Measurements from ENCODE around the gene LILRA6. TPM values are rescaled to one million over a fixed set of nuclear protein-coding genes. Genes with fewer than 3 reads are reported as not detected.
"Not testable (repeated sequence)": the region's sequence is repeated elsewhere in the genome, so short reads cannot be mapped to it uniquely, and the experiment has no call there.

Gene LILRA6
- total and polyA plus RNA-seq, 2 of the 8 experiments (the other 6 are each of a cell fraction or from before 2014, with no cell fraction given): not detected

DNA sequence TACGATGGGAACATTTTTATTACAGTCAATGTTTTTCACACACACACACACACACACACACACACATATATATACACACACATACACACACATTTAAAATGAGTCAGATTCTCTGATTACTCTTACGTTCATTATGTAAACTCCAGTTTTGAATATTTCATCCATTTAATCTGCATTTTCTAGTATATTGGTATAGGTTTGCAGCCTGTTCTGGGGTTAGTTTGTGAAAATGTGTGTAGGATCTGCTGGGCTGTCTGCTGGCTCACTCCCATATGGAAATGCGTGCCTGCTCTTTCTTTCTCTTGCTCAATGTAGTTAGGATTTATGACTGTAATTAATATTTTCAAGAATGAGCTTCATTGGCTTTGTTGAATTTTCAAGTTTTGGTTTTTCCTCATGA lies 31.2 kb upstream of the LILRA6 start (continued):
- no peak for TF ChIP-seq SIN3A (conservative IDR thresholded peaks at IDR 0.05 in 1 of 2, IDR thresholded peaks at IDR 0.05 in 1 of 2; ENCODE audit: low read depth in 1 of 2, low read length in 2 of 2)
- no peak for TF ChIP-seq CHD2 (IDR thresholded peaks at IDR 0.05; ENCODE audit: low read length)
- TF ChIP-seq SRF (IDR thresholded peaks at IDR 0.05; ENCODE audit: low read depth, low read length): no peak
- TF ChIP-seq TCF12 (IDR thresholded peaks at IDR 0.05; ENCODE audit: low read depth, low read length): no peak
- no peak for TF ChIP-seq TAF7 (optimal IDR thresholded peaks at IDR 0.05; ENCODE audit: borderline replicate concordance, low read depth, low read length)

DNA sequence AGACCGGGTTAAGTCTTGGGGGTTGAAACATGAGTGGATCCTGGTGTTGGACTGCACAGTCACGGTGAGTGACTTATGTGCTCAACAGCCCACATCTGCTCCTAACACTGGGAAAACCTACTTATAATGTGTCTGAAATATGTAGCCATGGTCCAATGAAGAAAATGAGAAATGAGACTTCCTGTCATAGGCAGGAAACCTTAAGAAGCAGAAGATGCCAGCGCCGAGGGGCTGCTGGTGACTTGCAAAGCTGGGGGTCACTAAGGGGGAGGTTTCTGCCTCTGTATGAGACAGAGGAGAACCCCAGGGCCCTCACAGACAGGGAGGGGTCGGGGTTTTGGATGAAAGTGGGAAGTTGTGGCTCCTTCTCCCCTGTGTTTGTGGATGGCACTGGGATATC lies 29.6 kb upstream of the LILRA6 start:
- H4K20me1 ChIP-seq (replicated peaks in 1 of 2; ENCODE audit: control insufficient read depth in 1 of 2, insufficient read depth in 2 of 2, low read length in 2 of 2); H3K56ac ChIP-seq (replicated peaks; ENCODE audit: insufficient read length, low read depth, low read length); H3K27me3 ChIP-seq (replicated peaks in 1 of 4; ENCODE audit: control insufficient read depth in 3 of 4, extremely low read depth in 1 of 4, insufficient read depth in 3 of 4, low read length in 3 of 4); H4K5ac ChIP-seq (ENCODE audit: insufficient read length, low read depth, low read length); H3K4me1 ChIP-seq (replicated peaks in 1 of 4; ENCODE audit: control insufficient read depth in 3 of 4, insufficient read depth in 4 of 4, low read length in 3 of 4); H2BK120ac ChIP-seq (replicated peaks; ENCODE audit: low read depth, low read length); CTCF ChIA-PET (ENCODE audit: partially characterized antibody); H2AK5ac ChIP-seq (ENCODE audit: low read depth, low read length); H3K36me3 ChIP-seq (ENCODE audit: control insufficient read depth in 2 of 4, insufficient read depth in 4 of 4, low read length in 3 of 4); H3K4me3 ChIP-seq (ENCODE audit: extremely low read depth in 1 of 4, insufficient read depth in 2 of 4, low read depth in 3 of 4, low read length in 4 of 4); H3K23me2 ChIP-seq (ENCODE audit: low read depth, low read length); H2BK5ac ChIP-seq (ENCODE audit: low read depth, low read length); H3K79me2 ChIP-seq (ENCODE audit: control insufficient read depth in 1 of 2, insufficient read depth in 2 of 2, low read length in 2 of 2); H3K79me1 ChIP-seq (ENCODE audit: low read depth, low read length); H2BK20ac ChIP-seq (ENCODE audit: low read length); FAIRE-seq; H3K9me3 ChIP-seq (ENCODE audit: insufficient read depth in 2 of 2, low read depth in 1 of 2, low read length in 1 of 2); H4K91ac ChIP-seq (replicated peaks; ENCODE audit: insufficient read length, low read length); POLR2A ChIA-PET (ENCODE audit: partially characterized antibody); H3K27ac ChIP-seq (ENCODE audit: low read depth, low read length); H3K23ac ChIP-seq (ENCODE audit: insufficient read length); H3K18ac ChIP-seq (ENCODE audit: extremely low read depth, low read length); H3K9ac ChIP-seq (replicated peaks in 1 of 4; ENCODE audit: extremely low read depth in 1 of 4, low read depth in 3 of 4, low read length in 3 of 4); H3K4ac ChIP-seq (replicated peaks; ENCODE audit: insufficient read length, low read depth, low read length); H4K8ac ChIP-seq (ENCODE audit: extremely low read depth, insufficient read depth, low read length); H2BK12ac ChIP-seq (ENCODE audit: low read depth, low read length); H3K14ac ChIP-seq (ENCODE audit: insufficient read length); H2BK15ac ChIP-seq (ENCODE audit: low read length); H2AFZ ChIP-seq (ENCODE audit: low read length); H3K4me2 ChIP-seq (ENCODE audit: insufficient read depth in 1 of 2, low read depth in 2 of 2, low read length in 2 of 2): not testable (repeated sequence)
- DNase-seq (ENCODE audit: low read depth in 1 of 2, low spot score in 2 of 2): peak in 1 of 2 experiments; percentile 17
- 77% methylated on average over 5 of the region's 5 CpGs; no CpG with 5 or more reads in 1 of the 2 experiments for WGBS, 2 experiments (ENCODE audit: extremely low coverage in 1 of 2, insufficient coverage in 1 of 2, insufficient read length in 1 of 2, insufficient replicate concordance in 2 of 2, low coverage in 1 of 2, low lambda C conversion rate in 2 of 2, missing lambda C conversion rate in 1 of 2)
